Endothelial cell of umbilical vein (primary cell): ENCODE measurements around the gene SAP30. TPM values are rescaled to one million over a fixed set of nuclear protein-coding genes. Genes with fewer than 3 reads are reported as not detected.

Source experiments
- BruUV-seq: library from RNA; stranded (reverse); fragments of 400-500 nt; replicated peaks from 2 replicates; lab custom pipeline; 2021; lab: Mats Ljungman, UMichigan
- CTCF ChIA-PET: fragments of 300-600, 350-600 bp; sonication (Branson Sonifier 250); formaldehyde crosslinking; loops from one replicate; lab custom pipeline; 2021; ENCODE audit warnings: antibody characterized with exemption, inconsistent platforms; lab: Charles Lee
- POLR2A ChIA-PET: fragments of 300-600, 350-600 bp; sonication (Branson Sonifier 250); formaldehyde crosslinking; loops from one replicate; lab custom pipeline; 2021; ENCODE audit warnings: antibody characterized with exemption, inconsistent platforms; lab: Charles Lee
- DNase-seq: peaks from one replicate; pipeline ENCODE4 v3.0.0-alpha.2; 2011; ENCODE audit warnings: low read depth, low spot score
- FAIRE-seq: peaks from 2 replicates; lab custom pipeline; 2011; peaks lifted over from hg19 to GRCh38; lab: Jason Lieb, UNC
- H2AFZ ChIP-seq: 2 replicates; pipeline ENCODE4 v1.6.0; 2012; ENCODE audit warnings: low read depth, low read length, control low read depth, inconsistent platforms
- H3K27ac ChIP-seq: 2 replicates; pipeline ENCODE4 v1.5.1; 2011; ENCODE audit warnings: low read depth, mild to moderate bottlenecking, control low read depth, low read length, moderate library complexity; ENCODE audit not compliant: insufficient read depth
- H3K27me3 ChIP-seq, 2 experiments: 2 replicates each; pipeline versions ENCODE4 v1.6.0 to v1.6.1; 2011; ENCODE audit warnings: low read length in 2 of 2, mixed read lengths in 1 of 2; ENCODE audit not compliant: control insufficient read depth in 2 of 2, insufficient read depth in 2 of 2
- H3K36me3 ChIP-seq, 2 experiments: 2 replicates in 1 of 2; 3 replicates in 1 of 2; pipeline ENCODE4 v1.5.1; 2011; ENCODE audit warnings: low read length in 2 of 2, mild to moderate bottlenecking in 1 of 2, moderate library complexity in 1 of 2; ENCODE audit not compliant: control insufficient read depth in 2 of 2, insufficient read depth in 2 of 2; ENCODE audit errors: extremely low read depth in 1 of 2
- H3K4me1 ChIP-seq: 3 replicates; pipeline ENCODE4 v1.5.1; 2011; ENCODE audit warnings: mild to moderate bottlenecking, low read length; ENCODE audit not compliant: control insufficient read depth, insufficient read depth; ENCODE audit errors: extremely low read depth
- H3K4me2 ChIP-seq: 2 replicates; pipeline ENCODE4 v1.6.1; 2011; ENCODE audit warnings: low read length, control low read depth, mixed read lengths; ENCODE audit not compliant: insufficient read depth
- H3K4me3 ChIP-seq, 3 experiments: fragments of 200-600 bp in 1 of 3; sonication (generic), shearing (Covaris generic) in 1 of 3; replicated peaks in 1 of 3; 2 replicates each; pipeline ENCODE4 v1.5.1; 2011 to 2016; ENCODE audit warnings: control low read depth in 3 of 3, low read length in 3 of 3, mild to moderate bottlenecking in 2 of 3, inconsistent platforms in 1 of 3, low read depth in 1 of 3, moderate library complexity in 1 of 3; ENCODE audit not compliant: insufficient read depth in 1 of 3
- H3K79me2 ChIP-seq: 2 replicates; pipeline ENCODE4 v1.6.0; 2012; ENCODE audit warnings: low read length, inconsistent platforms; ENCODE audit not compliant: control insufficient read depth, insufficient read depth
- H3K9ac ChIP-seq: replicated peaks from 2 replicates; pipeline ENCODE3; 2011; ENCODE audit warnings: low read length, control low read depth; ENCODE audit not compliant: insufficient read depth; ENCODE audit errors: extremely low read depth
- H3K9me1 ChIP-seq: replicated peaks from 3 replicates; pipeline ENCODE4 v1.6.0; 2011; ENCODE audit warnings: mild to moderate bottlenecking, low read length; ENCODE audit not compliant: control insufficient read depth, insufficient read depth; ENCODE audit errors: extremely low read depth
- H3K9me3 ChIP-seq: replicated peaks from 2 replicates; pipeline ENCODE4 v1.5.1; 2012; ENCODE audit warnings: low read length, inconsistent platforms; ENCODE audit not compliant: control insufficient read depth, insufficient read depth
- H4K20me1 ChIP-seq: replicated peaks from 2 replicates; pipeline ENCODE3; 2011; ENCODE audit warnings: mild to moderate bottlenecking, low read length; ENCODE audit not compliant: control insufficient read depth, insufficient read depth; ENCODE audit errors: extremely low read depth
- EZH2 ChIP-seq: IDR thresholded peaks from 2 replicates; pipeline ENCODE4 v1.6.1; 2012; ENCODE audit warnings: borderline replicate concordance, low read depth, mild to moderate bottlenecking, moderate library complexity, low read length, inconsistent platforms; ENCODE audit not compliant: severe bottlenecking
- FOS ChIP-seq: IDR thresholded peaks from 2 replicates; pipeline ENCODE4 v1.6.1; 2011; ENCODE audit warnings: mild to moderate bottlenecking, low read length, moderate library complexity, borderline replicate concordance; ENCODE audit not compliant: insufficient read depth
- GATA2 ChIP-seq: IDR thresholded peaks from 2 replicates; pipeline ENCODE4 v1.7.0; 2011; ENCODE audit warnings: low read depth, mild to moderate bottlenecking, moderate library complexity, mixed read lengths, low read length; ENCODE audit not compliant: insufficient read length, insufficient read depth
- JUN ChIP-seq: IDR thresholded peaks from 2 replicates; pipeline ENCODE4 v1.6.1; 2011; ENCODE audit warnings: borderline replicate concordance, low read depth; ENCODE audit not compliant: insufficient read length, insufficient read depth
- MAX ChIP-seq: IDR thresholded peaks from 2 replicates; pipeline ENCODE4 v1.6.1; 2011; ENCODE audit not compliant: insufficient read depth, insufficient read length
- MYC ChIP-seq: IDR thresholded peaks from one replicate; pipeline ENCODE4 v1.6.1; 2011; ENCODE audit warnings: mild to moderate bottlenecking, low read depth, low read length
- POLR2A ChIP-seq: IDR thresholded peaks from 2 replicates; pipeline ENCODE4 v1.6.1; 2012; ENCODE audit warnings: low read depth, mild to moderate bottlenecking, control low read depth, low read length
- POLR2AphosphoS5 ChIP-seq: IDR thresholded peaks from 2 replicates; pipeline ENCODE4 v1.6.1; 2012; ENCODE audit warnings: low read depth, mild to moderate bottlenecking, control low read depth, low read length, moderate library complexity; ENCODE audit not compliant: insufficient read depth
- dilution Hi-C: fragments of 300-500 bp; cut with MboI; formaldehyde crosslinking; loops from one replicate; pipeline ENCODE4 v1.15.0; 2019; ENCODE audit warnings: low sequenced_read_pairs; ENCODE audit not compliant: extremely low pct_ligation_motif_present
- intact Hi-C: fragments of 100-400 bp; cut with micrococcal nuclease; formaldehyde crosslinking; loops from one replicate; pipeline ENCODE4 v1.10.0; 2022
- polyA plus RNA-seq, 4 experiments: library from polyadenylated mRNA; depleted of rRNA in 3 of 4; stranded (reverse) in 3 of 4; unstranded in 1 of 4; fragments of >200 nt; gene quantifications; 2 replicates each; pipeline versions ENCODE4 v1.2.1 to v1.2.3, GENCODE V29; 2011 to 2012; ENCODE audit warnings: missing spikeins in 1 of 4
- total RNA-seq: library from RNA; stranded (reverse); gene quantifications from 2 replicates; pipeline ENCODE4 v1.2.3, GENCODE V29; 2021
- TF ChIP-seq, protein P1 (sequence below), 2 donors: IDR thresholded peaks; 1 replicate in 1 of 2; 2 replicates in 1 of 2; pipeline ENCODE4 v1.5.1; 2011; ENCODE audit warnings: low read length in 2 of 2, mild to moderate bottlenecking in 2 of 2, moderate library complexity in 2 of 2, control low read depth in 1 of 2, inconsistent platforms in 1 of 2, low read depth in 1 of 2; ENCODE audit not compliant: insufficient read depth in 1 of 2; ENCODE audit errors: extremely low read depth in 1 of 2

SAP30 gene
- total and polyA plus RNA-seq, 2 donors (not counting 3 experiments of a cell fraction or from before 2014, with no cell fraction given) = 9.9 to 23.8 TPM

- FAIRE-seq = peak; percentile 91
- BruUV-seq = no TSS peak
These were observed 3.5 kb upstream of the SAP30 start for GRCh38 chr4:173367285-173367684.

GRCh38 chr4:173367946-173368345 lies 2.8 kb upstream of the SAP30 start:
- peak overlapping the region in 1 of 3 experiments; percentile 15 for H3K4me3 ChIP-seq
- intact Hi-C loops (no loop called here), dilution Hi-C loops (no loop called here)
- H3K4me1 ChIP-seq = peaks cover 19% of the 10 kb centered on the region
- no peaks in the 10 kb centered on the region for H3K9me3 ChIP-seq
- no peak for TF ChIP-seq EZH2
- no peak for TF ChIP-seq FOS
- TF ChIP-seq JUN = no peak
- TF ChIP-seq, protein P1, sequence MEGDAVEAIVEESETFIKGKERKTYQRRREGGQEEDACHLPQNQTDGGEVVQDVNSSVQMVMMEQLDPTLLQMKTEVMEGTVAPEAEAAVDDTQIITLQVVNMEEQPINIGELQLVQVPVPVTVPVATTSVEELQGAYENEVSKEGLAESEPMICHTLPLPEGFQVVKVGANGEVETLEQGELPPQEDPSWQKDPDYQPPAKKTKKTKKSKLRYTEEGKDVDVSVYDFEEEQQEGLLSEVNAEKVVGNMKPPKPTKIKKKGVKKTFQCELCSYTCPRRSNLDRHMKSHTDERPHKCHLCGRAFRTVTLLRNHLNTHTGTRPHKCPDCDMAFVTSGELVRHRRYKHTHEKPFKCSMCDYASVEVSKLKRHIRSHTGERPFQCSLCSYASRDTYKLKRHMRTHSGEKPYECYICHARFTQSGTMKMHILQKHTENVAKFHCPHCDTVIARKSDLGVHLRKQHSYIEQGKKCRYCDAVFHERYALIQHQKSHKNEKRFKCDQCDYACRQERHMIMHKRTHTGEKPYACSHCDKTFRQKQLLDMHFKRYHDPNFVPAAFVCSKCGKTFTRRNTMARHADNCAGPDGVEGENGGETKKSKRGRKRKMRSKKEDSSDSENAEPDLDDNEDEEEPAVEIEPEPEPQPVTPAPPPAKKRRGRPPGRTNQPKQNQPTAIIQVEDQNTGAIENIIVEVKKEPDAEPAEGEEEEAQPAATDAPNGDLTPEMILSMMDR (IDR thresholded peaks at IDR 0.05; ENCODE audit: extremely low read depth in 1 of 2, insufficient read depth in 1 of 2, low read depth in 1 of 2, low read length in 2 of 2) = no peak
- TF ChIP-seq POLR2AphosphoS5 = no peak
- TF ChIP-seq GATA2 = no peak
- TF ChIP-seq MYC = no peak
- no peak for TF ChIP-seq MAX
- no peak for TF ChIP-seq POLR2A
- peak; percentile 24 for DNase-seq
- POLR2A ChIA-PET = interaction anchor here (6.1 kb wide), 1 partner anchor 34 kb away, joined by 127 read pairs; the partner anchor contains the start of gene HMGB2
- H3K9ac ChIP-seq = no peak overlapping the region
- H3K27ac ChIP-seq = peak overlapping the region; percentile 59
- CTCF ChIA-PET = interaction anchor here (0.7 to 1.5 kb wide), 10 partner anchors 9 to 354 kb away, joined by 3 to 12 read pairs (median 4); no protein-coding TSS in a partner anchor
- no peak for FAIRE-seq
- no peak overlapping the region for H2AFZ ChIP-seq
- H3K36me3 ChIP-seq = no peaks in the 10 kb centered on the region
- H3K9me1 ChIP-seq = no peaks in the 10 kb centered on the region
- no peaks in the 10 kb centered on the region for H4K20me1 ChIP-seq
- H3K27me3 ChIP-seq = no peaks in the 10 kb centered on the region
- BruUV-seq = no TSS peak
- H3K79me2 ChIP-seq = peaks cover 16% of the 10 kb centered on the region
- peak overlapping the region; percentile 83 for H3K4me2 ChIP-seq

More at GRCh38 chr4:173367285-173367684, 3.5 kb upstream of the SAP30 start:
- peak overlapping the region; percentile 36 for H3K9ac ChIP-seq
- ChIA-PET CTCF (interaction anchor here (0.8 to 1.5 kb wide), 9 partner anchors 8 to 353 kb away, joined by 3 to 12 read pairs (median 4); no protein-coding TSS in a partner anchor), POLR2A (interaction anchor here (6.1 kb wide), 1 partner anchor 33 kb away, joined by 127 read pairs; the partner anchor contains the start of gene HMGB2)
- H4K20me1 ChIP-seq = no peaks in the 10 kb centered on the region
- H3K4me1 ChIP-seq = peaks cover 19% of the 10 kb centered on the region
- peak overlapping the region in 1 of 3 experiments; percentile 15 for H3K4me3 ChIP-seq
- H2AFZ ChIP-seq = peak overlapping the region; percentile 17
- H3K9me3 ChIP-seq = no peaks in the 10 kb centered on the region
- no peaks in the 10 kb centered on the region for H3K27me3 ChIP-seq
- H3K79me2 ChIP-seq = peaks cover 10% of the 10 kb centered on the region
- dilution Hi-C loops = no loop called here
- TF ChIP-seq JUN (peak; percentile 80), EZH2 (no peak), FOS (peak; percentile 69), POLR2A (no peak)
- intact Hi-C loops = no loop called here
- H3K4me2 ChIP-seq = peak overlapping the region; percentile 83
- H3K27ac ChIP-seq = peak overlapping the region; percentile 59
- H3K9me1 ChIP-seq = no peaks in the 10 kb centered on the region
- peak; percentile 84 for DNase-seq
- no peaks in the 10 kb centered on the region for H3K36me3 ChIP-seq
